Suppressor macrophage treated with lipopolysaccharide for 4 hours (primary cell): ENCODE measurements around the gene PHF1.
A peak's percentile ranks its signal among the peaks of the same experiment; 100 is the strongest.
"Not testable (repeated sequence)": the region's sequence is repeated elsewhere in the genome, so short reads cannot be mapped to it uniquely, and the experiment has no call there.

Source experiments
- DNase-seq: peaks from one replicate; pipeline ENCODE4 v3.0.0-alpha.2; 2020

PHF1 gene

DNA sequence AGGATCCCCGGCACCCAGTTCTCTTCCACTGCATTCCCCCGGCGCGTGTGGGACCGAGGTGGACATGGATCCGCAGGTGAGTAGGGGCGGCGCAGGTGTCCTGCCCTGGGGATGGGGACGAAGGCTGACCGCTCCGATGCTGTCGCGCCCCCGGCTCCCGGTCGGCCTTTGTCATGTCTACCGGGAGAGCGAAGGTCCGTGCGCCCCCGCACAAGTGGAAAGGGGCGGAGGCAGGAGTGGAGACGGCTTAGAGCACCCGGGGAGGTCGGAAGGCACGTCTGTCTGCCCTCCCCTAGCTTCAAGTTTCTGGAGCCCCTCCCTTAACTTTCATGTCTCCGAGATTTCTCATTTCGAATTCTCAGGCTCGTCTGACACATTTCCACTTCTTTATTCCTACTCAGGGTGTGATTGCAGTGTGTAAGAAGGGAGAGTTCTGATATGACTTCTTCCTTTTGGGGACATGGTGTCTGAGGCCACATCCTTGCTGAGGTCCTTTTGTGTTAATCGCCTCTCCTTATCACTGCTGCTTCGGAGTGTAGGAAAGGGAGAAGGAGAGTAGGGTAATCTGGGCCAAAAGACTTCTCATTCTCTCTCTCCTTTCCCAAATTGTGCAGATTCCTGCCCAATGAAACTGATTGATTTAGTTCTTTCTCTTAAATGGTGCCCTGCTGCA is 18.8 kb upstream of the PHF1 start:
- peak; percentile 49 for DNase-seq

DNA sequence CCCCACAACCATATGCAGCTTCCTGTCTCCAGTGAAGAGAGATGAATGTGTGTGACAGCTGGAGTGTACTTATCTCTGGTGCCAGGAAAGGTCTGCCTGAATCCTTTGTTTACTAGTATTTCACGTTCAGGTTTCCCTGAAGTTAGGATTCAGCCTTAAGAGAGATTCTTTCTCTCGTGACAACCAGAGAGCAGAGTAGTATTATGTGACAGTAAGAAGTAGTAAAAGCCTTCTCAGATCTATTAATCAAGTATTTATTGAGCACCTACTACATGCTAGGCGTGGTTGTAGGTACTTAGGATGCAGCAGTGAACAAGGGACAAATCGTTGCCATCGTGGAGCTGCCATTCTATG is 18.2 kb upstream of the PHF1 start:
- DNase-seq = no peak

GRCh38 chr6:33392979-33393378 is 17.8 kb upstream of the PHF1 start:
- no peak for DNase-seq

GRCh38 chr6:33397541-33397940 is 13.3 kb upstream of the PHF1 start:
- no peak for DNase-seq

- DNase-seq = not testable (repeated sequence)
Observed at GRCh38 chr6:33398601-33399000, 12.2 kb upstream of the PHF1 start.

- DNase-seq = not testable (repeated sequence)
Observed at GRCh38 chr6:33399881-33400280, 10.9 kb upstream of the PHF1 start.

DNA sequence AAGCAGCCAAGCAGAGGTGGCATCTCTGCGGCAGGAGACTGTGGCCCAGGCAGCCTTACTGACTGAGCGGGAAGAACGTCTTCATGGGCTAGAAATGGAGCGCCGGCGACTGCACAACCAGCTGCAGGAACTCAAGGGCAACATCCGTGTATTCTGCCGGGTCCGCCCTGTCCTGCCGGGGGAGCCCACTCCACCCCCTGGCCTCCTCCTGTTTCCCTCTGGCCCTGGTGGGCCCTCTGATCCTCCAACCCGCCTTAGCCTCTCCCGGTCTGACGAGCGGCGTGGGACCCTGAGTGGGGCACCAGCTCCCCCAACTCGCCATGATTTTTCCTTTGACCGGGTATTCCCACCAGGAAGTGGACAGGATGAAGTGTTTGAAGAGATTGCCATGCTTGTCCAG is 5.9 kb upstream of the PHF1 start:
- DNase-seq = no peak

DNA sequence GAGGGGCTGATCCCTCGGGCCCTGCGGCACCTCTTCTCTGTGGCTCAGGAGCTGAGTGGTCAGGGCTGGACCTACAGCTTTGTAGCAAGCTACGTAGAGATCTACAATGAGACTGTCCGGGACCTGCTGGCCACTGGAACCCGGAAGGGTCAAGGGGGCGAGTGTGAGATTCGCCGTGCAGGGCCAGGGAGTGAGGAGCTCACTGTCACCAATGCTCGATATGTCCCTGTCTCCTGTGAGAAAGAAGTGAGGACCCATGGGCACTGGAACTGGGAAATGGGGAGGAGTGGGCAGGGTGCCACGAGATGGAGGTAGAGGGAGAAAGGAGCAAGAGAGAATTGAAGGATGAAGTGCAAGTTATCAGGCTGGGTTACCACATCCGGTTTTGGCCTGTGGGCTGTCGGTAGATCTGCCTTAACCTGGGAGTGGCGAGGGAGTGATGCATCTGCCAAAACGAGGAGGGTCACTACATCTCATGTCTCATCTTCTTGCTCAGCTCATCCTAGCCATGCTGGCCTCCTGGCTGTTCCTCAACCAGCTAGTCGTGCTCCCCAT is 5.4 kb upstream of the PHF1 start:
- DNase-seq = no peak

- no peak for DNase-seq
Observed at GRCh38 chr6:33406126-33406525, 4.7 kb upstream of the PHF1 start.

DNA sequence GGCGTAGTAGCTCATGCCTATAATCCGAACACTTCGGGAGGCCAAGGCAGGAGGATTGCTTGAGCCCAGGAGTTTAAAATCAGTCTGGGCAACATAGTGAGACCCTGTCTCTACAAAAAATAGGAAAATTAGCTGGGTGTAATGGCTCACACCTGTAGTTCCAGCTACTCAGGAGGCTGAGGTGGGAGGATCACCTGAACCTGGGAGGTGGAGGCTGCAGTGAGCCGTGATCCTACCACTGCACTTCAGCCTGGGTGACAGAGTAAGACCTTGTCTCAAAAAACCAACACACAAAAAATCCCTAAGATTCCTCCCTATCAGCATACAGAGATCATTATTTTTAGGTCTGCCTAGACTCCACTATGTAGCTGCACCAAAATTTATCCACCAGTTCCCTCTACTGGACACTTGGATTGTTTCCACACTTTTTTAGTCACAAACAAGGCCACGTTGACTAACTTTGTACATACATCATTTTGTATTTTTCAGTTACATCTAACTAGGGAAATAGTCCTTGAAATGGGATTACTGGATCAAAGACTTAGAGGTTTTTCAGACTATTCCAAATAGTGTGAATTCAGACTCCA is 3.6 kb upstream of the PHF1 start:
- DNase-seq = peak; percentile 57

- DNase-seq = peak; percentile 99
Observed at GRCh38 chr6:33410050-33410710, 634 bp upstream of the PHF1 start.

DNA sequence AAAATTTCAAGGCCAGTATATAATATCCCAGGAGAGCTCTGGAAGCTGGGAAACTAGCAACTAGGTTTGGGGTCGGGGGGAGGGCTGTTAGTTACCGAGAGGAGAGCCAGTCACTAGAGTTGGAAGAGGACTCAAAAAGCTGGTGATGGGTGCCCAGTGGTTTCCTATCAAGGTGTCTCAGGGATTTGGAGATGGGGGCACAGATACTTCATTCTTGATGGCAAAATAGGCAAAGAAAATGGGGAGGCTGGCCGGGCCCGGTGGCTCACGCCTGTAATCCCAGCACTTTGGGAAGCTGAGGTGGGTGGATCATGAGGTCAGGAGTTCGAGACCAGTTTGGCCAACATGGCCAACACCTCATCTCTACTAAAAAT is 805 bp downstream of the PHF1 start:
- no peak for DNase-seq

DNA sequence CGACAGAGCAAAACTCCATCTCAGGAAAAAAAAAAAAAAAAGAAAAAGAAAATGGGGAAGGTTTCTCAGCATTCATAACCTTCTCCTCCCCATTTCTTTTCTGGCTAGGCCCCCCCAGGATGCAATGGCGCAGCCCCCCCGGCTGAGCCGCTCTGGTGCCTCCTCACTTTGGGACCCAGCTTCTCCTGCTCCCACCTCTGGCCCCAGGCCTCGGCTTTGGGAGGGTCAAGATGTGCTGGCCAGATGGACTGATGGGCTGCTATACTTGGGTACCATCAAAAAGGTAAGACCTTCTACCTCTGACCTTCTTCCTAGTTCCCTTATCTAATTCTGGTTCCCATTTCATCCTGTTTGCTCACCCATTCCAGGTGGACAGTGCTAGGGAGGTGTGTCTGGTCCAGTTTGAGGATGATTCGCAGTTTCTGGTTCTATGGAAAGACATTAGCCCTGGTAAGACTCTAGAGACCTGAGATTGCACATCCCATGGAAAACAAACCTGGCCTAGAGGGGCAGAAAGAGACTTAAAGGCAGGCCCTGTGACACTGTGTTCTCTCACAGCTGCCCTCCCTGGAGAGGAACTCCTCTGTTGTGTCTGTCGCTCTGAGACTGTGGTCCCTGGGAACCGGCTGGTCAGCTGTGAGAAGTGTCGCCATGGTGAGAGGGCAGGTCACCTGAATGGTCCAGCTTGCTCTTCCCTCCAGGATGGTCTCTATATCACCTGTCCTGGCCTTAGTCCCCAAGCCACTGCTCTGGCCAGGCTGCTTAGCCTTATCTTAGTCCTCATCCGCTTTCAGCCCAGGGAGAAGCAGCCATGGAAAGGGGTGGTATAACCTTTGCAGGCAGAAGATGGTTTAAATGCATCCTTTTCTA is 1.6 kb downstream of the PHF1 start:
- DNase-seq = no peak

DNA sequence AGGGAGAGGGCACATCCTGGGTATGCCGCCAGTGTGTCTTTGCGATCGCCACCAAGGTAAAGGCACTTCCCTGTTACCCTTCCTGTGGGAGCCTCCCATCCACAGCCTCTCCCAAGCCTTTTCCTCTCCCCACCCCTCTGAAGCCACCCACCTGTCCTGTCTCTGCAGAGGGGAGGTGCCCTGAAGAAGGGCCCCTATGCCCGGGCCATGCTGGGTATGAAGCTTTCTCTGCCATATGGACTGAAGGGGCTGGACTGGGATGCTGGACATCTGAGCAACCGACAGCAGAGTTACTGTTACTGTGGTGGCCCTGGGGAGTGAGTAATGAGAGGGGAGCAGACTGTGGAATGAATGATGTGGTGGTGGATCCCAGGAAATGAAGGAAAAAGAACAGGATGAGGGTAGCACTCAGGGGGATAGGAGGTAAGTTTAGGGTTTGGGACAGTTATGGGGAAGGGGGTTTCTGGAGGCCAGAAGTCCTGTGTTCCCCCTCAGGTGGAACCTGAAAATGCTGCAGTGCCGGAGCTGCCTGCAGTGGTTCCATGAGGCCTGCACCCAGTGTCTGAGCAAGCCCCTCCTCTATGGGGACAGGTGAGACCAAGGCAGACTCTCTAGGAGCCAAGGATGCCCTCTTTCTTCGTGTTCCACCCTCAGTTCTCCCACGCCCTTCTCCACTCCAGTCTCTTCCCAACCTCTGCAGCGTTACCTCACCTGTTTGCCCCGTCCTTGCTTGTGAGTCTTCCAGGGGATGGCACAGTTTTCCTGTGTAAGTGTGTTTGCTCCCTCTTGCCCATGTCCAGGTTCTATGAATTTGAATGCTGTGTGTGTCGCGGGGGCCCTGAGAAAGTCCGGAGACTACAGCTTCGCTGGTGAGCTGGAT is 2.7 kb downstream of the PHF1 start:
- DNase-seq = no peak

DNA sequence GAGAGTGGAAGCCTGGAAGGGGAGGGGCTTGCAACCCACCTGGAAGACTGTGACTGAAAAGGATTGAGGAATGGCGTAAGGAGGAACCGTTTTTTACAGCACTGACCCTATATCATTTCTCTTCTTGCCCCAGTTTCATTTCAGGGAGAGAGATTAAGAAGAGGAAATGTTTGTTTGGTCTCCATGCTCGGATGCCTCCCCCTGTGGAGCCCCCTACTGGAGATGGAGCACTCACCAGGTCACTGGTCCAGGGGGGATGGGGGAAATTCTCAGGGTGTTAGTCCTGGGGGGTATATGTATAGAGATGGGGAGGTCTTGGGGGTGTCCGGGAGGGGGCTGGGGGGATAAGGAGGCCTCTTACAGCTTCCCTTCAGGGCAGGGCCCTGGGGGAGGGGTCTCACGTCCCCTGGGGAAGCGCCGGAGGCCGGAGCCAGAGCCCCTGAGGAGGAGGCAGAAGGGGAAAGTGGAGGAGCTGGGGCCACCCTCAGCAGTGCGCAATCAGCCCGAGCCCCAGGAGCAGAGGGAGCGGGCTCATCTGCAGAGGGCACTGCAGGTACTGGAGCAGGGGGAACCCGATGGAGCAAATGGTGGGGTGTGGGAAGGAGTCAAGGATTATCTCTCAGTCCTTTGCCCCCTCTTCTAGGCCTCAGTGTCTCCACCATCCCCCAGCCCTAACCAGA is 3.9 kb downstream of the PHF1 start:
- no peak for DNase-seq

- no peak for DNase-seq
Observed at GRCh38 chr6:33415831-33416230, 5.0 kb downstream of the PHF1 start.

DNA sequence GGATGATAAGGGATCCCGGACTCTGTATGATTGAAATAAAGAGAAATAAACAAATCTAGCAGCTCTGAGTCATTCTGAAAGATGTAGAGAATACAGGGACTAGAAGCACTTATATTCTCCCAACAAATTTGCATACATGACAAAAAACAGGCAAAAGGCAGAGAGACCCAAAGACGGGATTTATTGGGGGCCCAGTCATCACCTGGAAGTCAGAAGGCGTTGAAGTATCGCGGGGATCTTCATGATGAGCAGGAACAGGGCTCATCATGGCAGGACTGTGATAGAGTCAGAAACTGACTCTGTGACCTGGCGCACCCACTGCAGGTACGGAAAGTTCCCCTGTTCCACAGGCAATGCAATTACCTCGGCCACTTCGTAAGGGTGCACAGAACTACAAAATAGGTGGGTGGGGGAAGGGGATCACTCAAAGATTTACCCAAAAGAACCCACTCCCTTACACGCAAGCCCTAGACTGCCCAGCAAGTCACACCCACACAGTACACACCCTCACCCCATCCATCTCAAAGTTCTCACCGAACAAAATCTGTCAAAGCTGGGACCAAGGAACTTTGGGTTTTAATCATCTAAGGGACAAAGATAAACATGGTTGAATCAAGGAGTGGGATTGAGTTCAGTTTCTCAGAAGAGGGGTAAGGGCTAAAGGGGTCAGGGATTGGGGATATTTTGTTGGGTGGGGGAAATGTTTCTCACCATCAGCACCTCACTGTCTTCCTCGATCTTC is 5.7 kb downstream of the PHF1 start:
- no peak for DNase-seq

- peak; percentile 68 for DNase-seq
Observed at GRCh38 chr6:33417128-33417902, 6.5 kb downstream of the PHF1 start.

GRCh38 chr6:33417903-33418689 is 7.3 kb downstream of the PHF1 start, which contains the start of gene CUTA:
Gene CUTA, minus strand, starts transcription at chr6:33418107. Its CDS starts 107 bp downstream, at chr6:33418000.
- peak; percentile 99 for DNase-seq
